KMS-11 (cell line): ENCODE results near the gene ATXN7L1.
"Not testable (repeated sequence)": the region's sequence is repeated elsewhere in the genome, so short reads cannot be mapped to it uniquely, and the experiment has no call there.

Experiments
- H2AFZ ChIP-seq: fragments of 200-600 bp; sonication (generic); 2 replicates; pipeline ENCODE4 v1.6.1; 2016; ENCODE audit warnings: antibody characterized with exemption, mixed run types, low read depth
- H3K27ac ChIP-seq: fragments of 200-600 bp; sonication (generic); 2 replicates; pipeline ENCODE4 v1.6.1; 2016; ENCODE audit warnings: mild to moderate bottlenecking, mixed run types
- H3K27me3 ChIP-seq: fragments of 200-600 bp; sonication (generic); 2 replicates; pipeline ENCODE4 v1.6.1; 2017; ENCODE audit warnings: mild to moderate bottlenecking, low read depth, mixed run types, moderate library complexity; ENCODE audit not compliant: insufficient read depth
- H3K36me3 ChIP-seq: fragments of 200-600 bp; sonication (generic); 2 replicates; pipeline ENCODE4 v1.6.1; 2017; ENCODE audit warnings: mild to moderate bottlenecking, mixed run types; ENCODE audit not compliant: insufficient read depth
- H3K4me1 ChIP-seq: fragments of 200-600 bp; sonication (generic); 2 replicates; pipeline ENCODE4 v1.6.1; 2016; ENCODE audit warnings: mild to moderate bottlenecking, low read depth, mixed run types; ENCODE audit not compliant: poor library complexity, severe bottlenecking
- H3K4me2 ChIP-seq: fragments of 200-600 bp; sonication (generic); 2 replicates; pipeline ENCODE4 v1.7.0; 2016; ENCODE audit warnings: mild to moderate bottlenecking, mixed run types
- H3K4me3 ChIP-seq: fragments of 200-600 bp; sonication (generic); IDR thresholded peaks from 2 replicates; pipeline ENCODE4 v1.6.1; 2017; ENCODE audit warnings: low read depth, low read length, mixed read lengths; ENCODE audit not compliant: insufficient read depth
- H3K79me2 ChIP-seq: fragments of 200-600 bp; sonication (generic); 2 replicates; pipeline ENCODE4 v1.6.1; 2016; ENCODE audit warnings: low read depth, mixed run types; ENCODE audit not compliant: insufficient read depth
- H3K9ac ChIP-seq: fragments of 200-600 bp; sonication (generic); 2 replicates; pipeline ENCODE4 v1.6.1; 2016; ENCODE audit warnings: mild to moderate bottlenecking, mixed run types
- H4K20me1 ChIP-seq: fragments of 200-600 bp; sonication (generic); 2 replicates; pipeline ENCODE4 v1.6.1; 2016; ENCODE audit warnings: mild to moderate bottlenecking, mixed run types; ENCODE audit not compliant: insufficient read depth
- CTCF ChIP-seq: fragments of 200-600 bp; sonication (generic); conservative IDR thresholded peaks from 2 replicates; pipeline ENCODE4 v1.6.1; 2017; ENCODE audit warnings: low read depth, mild to moderate bottlenecking, antibody characterized with exemption, low read length, moderate library complexity, mixed read lengths

Gene ATXN7L1

GRCh38 chr7:105711726-105712402, 164.5 kb downstream of the ATXN7L1 start:
- Histone ChIP-seq H3K4me1 (no peaks in the 10 kb centered on the region), H3K9ac (no peak overlapping the region), H3K27ac (no peak overlapping the region), H2AFZ (no peak overlapping the region), H4K20me1 (no peaks in the 10 kb centered on the region), H3K4me2 (no peak overlapping the region), H3K4me3 (no peak overlapping the region), H3K36me3 (no peaks in the 10 kb centered on the region), H3K79me2 (no peaks in the 10 kb centered on the region), H3K27me3 (no peaks in the 10 kb centered on the region)
- TF ChIP-seq CTCF: no peak

GRCh38 chr7:105710720-105711119, 165.7 kb downstream of the ATXN7L1 start:
- not testable (repeated sequence) for H3K27ac ChIP-seq, H3K4me2 ChIP-seq, H3K36me3 ChIP-seq, H4K20me1 ChIP-seq, H3K4me3 ChIP-seq, H3K4me1 ChIP-seq, H3K79me2 ChIP-seq, H3K27me3 ChIP-seq, H2AFZ ChIP-seq, H3K9ac ChIP-seq

GRCh38 chr7:105708763-105709080, 167.7 kb downstream of the ATXN7L1 start:
- Histone ChIP-seq H3K27me3 (no peaks in the 10 kb centered on the region), H3K4me1 (no peaks in the 10 kb centered on the region), H2AFZ (no peak overlapping the region), H3K4me3 (no peak overlapping the region), H3K36me3 (no peaks in the 10 kb centered on the region), H4K20me1 (no peaks in the 10 kb centered on the region), H3K9ac (no peak overlapping the region), H3K79me2 (no peaks in the 10 kb centered on the region), H3K4me2 (no peak overlapping the region), H3K27ac (no peak overlapping the region)
- TF ChIP-seq CTCF: no peak

- Histone ChIP-seq H3K79me2 (no peaks in the 10 kb centered on the region), H3K36me3 (no peaks in the 10 kb centered on the region), H3K27me3 (no peaks in the 10 kb centered on the region), H3K4me2 (no peak overlapping the region), H3K27ac (no peak overlapping the region), H3K4me1 (no peaks in the 10 kb centered on the region), H4K20me1 (no peaks in the 10 kb centered on the region), H2AFZ (no peak overlapping the region), H3K9ac (no peak overlapping the region), H3K4me3 (no peak overlapping the region)
- no peak for TF ChIP-seq CTCF
Measured at GRCh38 chr7:105707967-105708762, 168.2 kb downstream of the ATXN7L1 start.

GRCh38 chr7:105707381-105707780, 169.0 kb downstream of the ATXN7L1 start:
- TF ChIP-seq CTCF: no peak
- Histone ChIP-seq H3K9ac (no peak overlapping the region), H3K4me3 (no peak overlapping the region), H2AFZ (no peak overlapping the region), H3K27ac (no peak overlapping the region), H3K4me2 (no peak overlapping the region), H3K79me2 (no peaks in the 10 kb centered on the region), H3K36me3 (no peaks in the 10 kb centered on the region), H3K4me1 (no peaks in the 10 kb centered on the region), H4K20me1 (no peaks in the 10 kb centered on the region), H3K27me3 (no peaks in the 10 kb centered on the region)
